Activated B cell treated with CpG ODN at 0.5 μM for 24 hours (primary cell): ENCODE data around the gene ANKRD6. TPM values are rescaled to one million over a fixed set of nuclear protein-coding genes. Genes with fewer than 3 reads are reported as not detected.

Experiments used
- ATAC-seq: fragments of 200-7000 bp; cut with Tn5 transposase; one replicate; pipeline ENCODE4 v1.10.0; 2021; ENCODE audit warnings: low read depth, mild to moderate bottlenecking, moderate library complexity
- CTCF ChIA-PET: fragments of 350-600 bp; sonication (Branson Sonifier 250); formaldehyde crosslinking; loops from one replicate; lab custom pipeline; 2021; ENCODE audit warnings: antibody characterized with exemption; lab: Charles Lee
- POLR2A ChIA-PET: fragments of 350-600 bp; sonication (Branson Sonifier 250); formaldehyde crosslinking; loops from one replicate; lab custom pipeline; 2021; ENCODE audit warnings: antibody characterized with exemption; lab: Charles Lee
- DNase-seq: peaks from one replicate; pipeline ENCODE4 v3.0.0; 2022
- H3K27ac Mint-ChIP-seq: one replicate; pipeline ENCODE4 v1.8.0; 2020; ENCODE audit warnings: mixed read lengths
- H3K27me3 Mint-ChIP-seq: one replicate; pipeline ENCODE4 v1.8.0; 2021; ENCODE audit warnings: mixed read lengths
- H3K36me3 Mint-ChIP-seq: one replicate; pipeline ENCODE4 v1.8.0; 2021; ENCODE audit warnings: low read depth, mixed read lengths
- H3K4me1 Mint-ChIP-seq: one replicate; pipeline ENCODE4 v1.8.0; 2021; ENCODE audit warnings: mixed read lengths
- H3K4me3 Mint-ChIP-seq: one replicate; pipeline ENCODE4 v1.8.0; 2020; ENCODE audit warnings: mild to moderate bottlenecking, mixed read lengths
- H3K9me3 Mint-ChIP-seq: one replicate; pipeline ENCODE4 v1.8.0; 2020; ENCODE audit warnings: mixed read lengths
- intact Hi-C: fragments of 100-400 bp; cut with micrococcal nuclease; formaldehyde crosslinking; loops from one replicate; pipeline ENCODE4 v1.15.1; 2024
- total RNA-seq: library from RNA; stranded (reverse); gene quantifications from 2 replicates; pipeline ENCODE4 v1.2.3, GENCODE V29; 2022
- TF ChIP-seq, protein P1 (sequence below): fragments of 200-600 bp; IDR thresholded peaks from one replicate; pipeline ENCODE4 v1.8.0; 2022; ENCODE audit warnings: antibody characterized with exemption, mild to moderate bottlenecking

The ANKRD6 gene
- total RNA-seq, 1 donor from 2014 or later: 9.6 TPM

DNA sequence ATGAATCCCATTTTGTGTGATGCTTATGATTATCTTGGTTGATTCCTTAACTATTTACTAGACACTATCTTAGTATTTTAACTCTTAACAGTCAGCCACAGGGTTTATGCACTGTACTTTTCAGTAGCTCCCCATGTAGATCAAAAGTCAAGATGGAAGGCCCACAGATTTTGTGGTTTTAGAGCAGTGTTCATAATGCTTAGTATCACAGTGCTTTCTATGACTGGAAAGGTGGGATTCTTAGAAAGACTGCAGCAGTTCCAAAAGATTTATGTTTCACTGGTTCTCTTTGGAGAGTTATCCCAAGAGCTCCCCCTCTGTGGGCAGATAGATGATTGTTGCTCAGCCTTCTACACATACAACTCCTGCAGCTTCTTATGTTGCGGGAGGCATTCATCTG lies 34.5 kb downstream of the ANKRD6 start:
- H3K36me3 Mint-ChIP-seq: no peaks in the 10 kb centered on the region
- no peaks in the 10 kb centered on the region for H3K4me1 Mint-ChIP-seq
- no peaks in the 10 kb centered on the region for H3K9me3 Mint-ChIP-seq
- DNase-seq (no peak), ATAC-seq (no peak)
- intact Hi-C loops: no loop called here
- TF ChIP-seq, protein P1, sequence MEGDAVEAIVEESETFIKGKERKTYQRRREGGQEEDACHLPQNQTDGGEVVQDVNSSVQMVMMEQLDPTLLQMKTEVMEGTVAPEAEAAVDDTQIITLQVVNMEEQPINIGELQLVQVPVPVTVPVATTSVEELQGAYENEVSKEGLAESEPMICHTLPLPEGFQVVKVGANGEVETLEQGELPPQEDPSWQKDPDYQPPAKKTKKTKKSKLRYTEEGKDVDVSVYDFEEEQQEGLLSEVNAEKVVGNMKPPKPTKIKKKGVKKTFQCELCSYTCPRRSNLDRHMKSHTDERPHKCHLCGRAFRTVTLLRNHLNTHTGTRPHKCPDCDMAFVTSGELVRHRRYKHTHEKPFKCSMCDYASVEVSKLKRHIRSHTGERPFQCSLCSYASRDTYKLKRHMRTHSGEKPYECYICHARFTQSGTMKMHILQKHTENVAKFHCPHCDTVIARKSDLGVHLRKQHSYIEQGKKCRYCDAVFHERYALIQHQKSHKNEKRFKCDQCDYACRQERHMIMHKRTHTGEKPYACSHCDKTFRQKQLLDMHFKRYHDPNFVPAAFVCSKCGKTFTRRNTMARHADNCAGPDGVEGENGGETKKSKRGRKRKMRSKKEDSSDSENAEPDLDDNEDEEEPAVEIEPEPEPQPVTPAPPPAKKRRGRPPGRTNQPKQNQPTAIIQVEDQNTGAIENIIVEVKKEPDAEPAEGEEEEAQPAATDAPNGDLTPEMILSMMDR: no peak
- H3K27ac Mint-ChIP-seq: no peak overlapping the region
- H3K4me3 Mint-ChIP-seq: no peak overlapping the region
- ChIA-PET POLR2A (no interaction called here), CTCF (no interaction called here)
- no peaks in the 10 kb centered on the region for H3K27me3 Mint-ChIP-seq

DNA sequence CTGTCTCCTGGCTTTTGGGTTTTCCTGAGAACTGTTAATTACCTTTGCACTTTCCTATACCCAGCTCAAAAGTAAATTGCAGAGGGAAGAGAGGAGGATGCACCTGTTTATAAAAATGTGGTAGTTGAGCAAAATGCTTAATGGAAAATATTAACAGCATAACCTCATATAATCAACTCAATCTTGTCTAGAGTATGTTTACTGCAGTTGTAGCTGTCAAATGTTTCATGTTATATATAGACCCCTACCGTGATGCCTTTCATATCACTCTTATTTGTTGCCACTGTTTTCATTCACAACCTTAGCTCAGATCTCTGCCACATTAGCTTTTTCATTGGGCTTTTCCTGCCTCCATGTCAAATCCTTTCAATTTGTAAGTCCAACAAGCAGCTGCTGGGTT lies 36.0 kb downstream of the ANKRD6 start:
- H3K4me3 Mint-ChIP-seq: no peak overlapping the region
- H3K36me3 Mint-ChIP-seq: no peaks in the 10 kb centered on the region
- intact Hi-C loops: no loop called here
- H3K27ac Mint-ChIP-seq: no peak overlapping the region
- ATAC-seq (no peak), DNase-seq (no peak)
- TF ChIP-seq, protein P1: no peak
- no peaks in the 10 kb centered on the region for H3K9me3 Mint-ChIP-seq
- ChIA-PET CTCF (no interaction called here), POLR2A (no interaction called here)
- no peaks in the 10 kb centered on the region for H3K4me1 Mint-ChIP-seq
- no peaks in the 10 kb centered on the region for H3K27me3 Mint-ChIP-seq

DNA sequence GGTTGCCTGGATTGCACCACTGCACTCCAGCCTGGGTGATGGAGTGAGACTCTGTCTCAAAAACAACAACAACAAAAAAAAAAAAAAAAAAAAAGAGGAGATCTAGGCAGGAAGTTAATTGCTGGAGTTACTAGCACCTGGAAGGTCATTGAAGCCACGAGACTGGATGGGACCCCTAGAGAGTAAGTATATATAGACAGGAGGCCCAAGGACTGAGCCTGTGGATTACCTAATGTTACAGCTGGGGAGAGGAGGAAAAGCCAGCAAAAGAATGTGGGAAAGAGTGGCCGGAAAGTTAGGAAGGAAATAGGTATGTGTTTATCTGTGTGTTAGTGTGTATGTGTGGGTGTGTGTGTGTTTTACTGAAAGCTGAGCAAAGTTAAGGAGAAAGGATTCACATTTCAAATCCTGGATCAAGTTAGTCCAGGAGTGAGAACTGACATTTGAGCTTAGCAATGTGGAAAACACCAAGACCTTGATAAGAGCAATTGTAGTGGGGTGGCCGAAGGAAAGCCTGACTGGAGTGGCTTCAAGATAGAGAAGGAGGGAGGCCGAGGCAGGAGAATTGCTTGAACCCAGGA lies 38.4 kb downstream of the ANKRD6 start:
- ChIA-PET CTCF (no interaction called here), POLR2A (no interaction called here)

DNA sequence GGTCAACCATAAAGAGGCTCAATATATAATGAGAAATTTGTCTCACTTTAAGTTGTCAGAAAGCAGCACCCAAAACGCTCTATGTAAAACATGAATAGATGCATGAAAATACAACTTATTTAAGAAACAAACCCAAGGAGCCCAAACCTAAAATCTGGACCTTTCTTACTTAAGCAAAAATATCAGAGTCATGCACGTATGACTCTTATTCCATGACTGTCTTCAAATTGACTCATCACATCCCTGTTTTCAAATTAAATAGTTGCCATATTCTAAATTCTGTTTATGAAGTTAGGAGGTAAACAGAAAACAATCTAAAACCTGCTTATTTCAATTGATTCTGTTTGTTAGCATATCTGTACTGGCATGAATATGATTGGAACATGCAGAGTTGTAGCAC lies 42.1 kb downstream of the ANKRD6 start:
- DNase-seq (no peak), ATAC-seq (no peak)
- peaks cover 8% of the 10 kb centered on the region for H3K4me1 Mint-ChIP-seq
- no peaks in the 10 kb centered on the region for H3K27me3 Mint-ChIP-seq
- no peak overlapping the region for H3K27ac Mint-ChIP-seq
- no peak overlapping the region for H3K4me3 Mint-ChIP-seq
- H3K36me3 Mint-ChIP-seq: no peaks in the 10 kb centered on the region
- H3K9me3 Mint-ChIP-seq: no peaks in the 10 kb centered on the region
- ChIA-PET POLR2A (no interaction called here), CTCF (interaction anchor here (0.6 kb wide), 1 partner anchor 1236 kb away, joined by 3 read pairs; no protein-coding TSS in a partner anchor)
- intact Hi-C loops: no loop called here
- TF ChIP-seq, protein P1: no peak

More for the DNA sequence above, 38.4 kb downstream of the ANKRD6 start:
- ATAC-seq (no peak), DNase-seq (no peak)
- H3K4me1 Mint-ChIP-seq: peaks cover 6% of the 10 kb centered on the region
- no peaks in the 10 kb centered on the region for H3K27me3 Mint-ChIP-seq
- TF ChIP-seq, protein P1: no peak
- H3K9me3 Mint-ChIP-seq: no peaks in the 10 kb centered on the region
- H3K4me3 Mint-ChIP-seq: no peak overlapping the region
- H3K27ac Mint-ChIP-seq: no peak overlapping the region
- intact Hi-C loops: no loop called here
- H3K36me3 Mint-ChIP-seq: no peaks in the 10 kb centered on the region

DNA sequence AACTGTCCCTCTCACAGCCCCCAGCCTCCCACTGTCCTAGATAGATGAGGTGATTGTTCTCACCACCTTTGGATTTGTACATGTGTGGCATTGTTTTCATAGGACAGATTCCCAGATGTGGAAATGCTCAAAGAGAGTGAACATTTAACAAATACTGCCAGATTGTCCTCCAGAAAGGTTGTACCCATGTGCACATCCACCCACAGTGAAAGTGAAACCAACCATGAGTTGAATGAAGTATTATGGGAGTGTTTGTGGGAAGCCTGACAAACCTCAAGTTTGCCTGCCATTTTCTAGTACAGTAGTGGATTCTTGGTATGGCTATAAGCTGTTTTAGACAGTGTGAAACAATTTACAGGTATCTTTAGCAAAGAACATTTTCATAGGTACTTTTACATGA lies 42.7 kb downstream of the ANKRD6 start:
- H3K27me3 Mint-ChIP-seq: no peaks in the 10 kb centered on the region
- intact Hi-C loops: no loop called here
- POLR2A ChIA-PET: no interaction called here

More for the DNA sequence above, 42.7 kb downstream of the ANKRD6 start:
- Mint-ChIP-seq H3K27ac (no peak overlapping the region), H3K9me3 (no peaks in the 10 kb centered on the region), H3K4me3 (no peak overlapping the region), H3K36me3 (no peaks in the 10 kb centered on the region), H3K4me1 (peaks cover 8% of the 10 kb centered on the region)
- TF ChIP-seq, protein P1: no peak
- CTCF ChIA-PET: no interaction called here
- ATAC-seq: no peak
- DNase-seq: no peak
